Measurements from ENCODE around the gene ERCC2. TPM values are rescaled to one million over a fixed set of nuclear protein-coding genes. Genes with fewer than 3 reads are reported as not detected.

ERCC2 gene
- total and polyA plus RNA-seq, 2 of the 8 experiments (the other 6 are each of a cell fraction or from before 2014, with no cell fraction given): 107 to 117 TPM

GRCh38 chr19:45344621-45345505, 25.5 kb downstream of the ERCC2 start:
- ChIA-PET POLR2A (ENCODE audit: partially characterized antibody) (interaction anchor here (1.2 to 4.9 kb wide), 4 partner anchors 9 to 193 kb away, joined by 3 to 25 read pairs (median 4); no protein-coding TSS in a partner anchor), CTCF (ENCODE audit: partially characterized antibody) (interaction anchor here (0.5 to 2.5 kb wide), 7 partner anchors 11 to 145 kb away, joined by 3 to 7 read pairs (median 5); no protein-coding TSS in a partner anchor)
- H2BK15ac ChIP-seq (ENCODE audit: low read length): no peak overlapping the region
- no peak overlapping the region for H2BK120ac ChIP-seq (replicated peaks; ENCODE audit: low read depth, low read length)
- no peak overlapping the region for H3K23ac ChIP-seq (ENCODE audit: insufficient read length)
- no peak overlapping the region for H4K91ac ChIP-seq (replicated peaks; ENCODE audit: insufficient read length, low read length)
- TF ChIP-seq TAF7 (optimal IDR thresholded peaks at IDR 0.05; ENCODE audit: borderline replicate concordance, low read depth, low read length): no peak
- no peak for TF ChIP-seq GTF2F1 (IDR thresholded peaks at IDR 0.05; ENCODE audit: borderline replicate concordance, low read depth, low read length)
- no peak for TF ChIP-seq CTCF (IDR thresholded peaks at IDR 0.05; ENCODE audit: control extremely low read depth in 1 of 3, insufficient read depth in 1 of 3, low read depth in 1 of 3, low read length in 3 of 3)
- H3K4me3 ChIP-seq (ENCODE audit: extremely low read depth in 1 of 4, insufficient read depth in 2 of 4, low read depth in 3 of 4, low read length in 4 of 4): no peak overlapping the region
- H4K20me1 ChIP-seq (replicated peaks in 1 of 2; ENCODE audit: control insufficient read depth in 1 of 2, insufficient read depth in 2 of 2, low read length in 2 of 2): peaks cover 3 to 20% of the 10 kb centered on the region in 2 experiments
- no peak overlapping the region for H2BK12ac ChIP-seq (ENCODE audit: low read depth, low read length)
- no peak for FAIRE-seq
- H2BK5ac ChIP-seq (ENCODE audit: low read depth, low read length): no peak overlapping the region
- 83% methylated on average over 6 of the region's 15 CpGs; no CpG with 5 or more reads in 1 of the 2 experiments for WGBS, 2 experiments (ENCODE audit: extremely low coverage in 1 of 2, insufficient coverage in 1 of 2, insufficient read length in 1 of 2, insufficient replicate concordance in 2 of 2, low coverage in 1 of 2, low lambda C conversion rate in 2 of 2, missing lambda C conversion rate in 1 of 2)
- no peak for DNase-seq (ENCODE audit: low read depth in 1 of 2, low spot score in 2 of 2)
- H3K79me2 ChIP-seq (ENCODE audit: control insufficient read depth in 1 of 2, insufficient read depth in 2 of 2, low read length in 2 of 2): no peaks in the 10 kb centered on the region
- 0 out of 8 replicates have a peak, but pooled peaks cover 0 to 3% (median 0%) of the 10 kb centered on the region in 4 experiments for H3K36me3 ChIP-seq (ENCODE audit: control insufficient read depth in 2 of 4, insufficient read depth in 4 of 4, low read length in 3 of 4)
- H3K27me3 ChIP-seq (replicated peaks in 1 of 4; ENCODE audit: control insufficient read depth in 3 of 4, extremely low read depth in 1 of 4, insufficient read depth in 3 of 4, low read length in 3 of 4): peaks cover 4 to 16% (median 13%) of the 10 kb centered on the region in 4 experiments; a peak in 6 of 7 replicates
- no peak overlapping the region for H3K4me2 ChIP-seq (ENCODE audit: insufficient read depth in 1 of 2, low read depth in 2 of 2, low read length in 2 of 2)
- H4K5ac ChIP-seq (ENCODE audit: insufficient read length, low read depth, low read length): no peak overlapping the region
- H3K23me2 ChIP-seq (ENCODE audit: low read depth, low read length): peaks cover 6% of the 10 kb centered on the region; the same call in 1 of the 2 replicates
- H3K56ac ChIP-seq (replicated peaks; ENCODE audit: insufficient read length, low read depth, low read length): no peak overlapping the region
- H3K79me1 ChIP-seq (ENCODE audit: low read depth, low read length): no peaks in the 10 kb centered on the region
- H3K18ac ChIP-seq (ENCODE audit: extremely low read depth, low read length): no peak overlapping the region
- H2BK20ac ChIP-seq (ENCODE audit: low read length): no peak overlapping the region
- no peak overlapping the region for H3K9ac ChIP-seq (replicated peaks in 1 of 4; ENCODE audit: extremely low read depth in 1 of 4, low read depth in 3 of 4, low read length in 3 of 4)
- no peak overlapping the region for H2AK5ac ChIP-seq (ENCODE audit: low read depth, low read length)
- H3K4ac ChIP-seq (replicated peaks; ENCODE audit: insufficient read length, low read depth, low read length): no peak overlapping the region
- H2AFZ ChIP-seq (ENCODE audit: low read length): no peak overlapping the region
- peaks cover 0 to 12% (median 5%) of the 10 kb centered on the region in 4 experiments; a peak in 5 of 7 replicates for H3K4me1 ChIP-seq (replicated peaks in 1 of 4; ENCODE audit: control insufficient read depth in 3 of 4, insufficient read depth in 4 of 4, low read length in 3 of 4)
- no peak overlapping the region for H3K14ac ChIP-seq (ENCODE audit: insufficient read length)
- no peak overlapping the region for H3K27ac ChIP-seq (ENCODE audit: low read depth, low read length)
- H3K9me3 ChIP-seq (ENCODE audit: insufficient read depth in 2 of 2, low read depth in 1 of 2, low read length in 1 of 2): no peaks in the 10 kb centered on the region
- no peak overlapping the region for H4K8ac ChIP-seq (ENCODE audit: extremely low read depth, insufficient read depth, low read length)
